Subcutaneous adipose tissue (tissue), 4 donors: ENCODE measurements around the gene MCM3. TPM values are rescaled to one million over a fixed set of nuclear protein-coding genes. Genes with fewer than 3 reads are reported as not detected.

Experiments
- total RNA-seq, 4 donors: library from RNA; depleted of rRNA; stranded (reverse); fragments of >200 nt; gene quantifications; one replicate each; pipeline ENCODE4 v1.1.0, GENCODE V29; 2016
- TF ChIP-seq, protein P1 (sequence below): fragments of 450-650 bp; IDR thresholded peaks from one replicate; pipeline ENCODE4 v1.5.1; 2016; ENCODE audit warnings: low read depth, mild to moderate bottlenecking, control low read depth, antibody characterized with exemption, moderate library complexity

The MCM3 gene
- total RNA-seq, 4 donors from 2014 or later, result 22.9 to 30.9 (median 27.6) TPM

DNA sequence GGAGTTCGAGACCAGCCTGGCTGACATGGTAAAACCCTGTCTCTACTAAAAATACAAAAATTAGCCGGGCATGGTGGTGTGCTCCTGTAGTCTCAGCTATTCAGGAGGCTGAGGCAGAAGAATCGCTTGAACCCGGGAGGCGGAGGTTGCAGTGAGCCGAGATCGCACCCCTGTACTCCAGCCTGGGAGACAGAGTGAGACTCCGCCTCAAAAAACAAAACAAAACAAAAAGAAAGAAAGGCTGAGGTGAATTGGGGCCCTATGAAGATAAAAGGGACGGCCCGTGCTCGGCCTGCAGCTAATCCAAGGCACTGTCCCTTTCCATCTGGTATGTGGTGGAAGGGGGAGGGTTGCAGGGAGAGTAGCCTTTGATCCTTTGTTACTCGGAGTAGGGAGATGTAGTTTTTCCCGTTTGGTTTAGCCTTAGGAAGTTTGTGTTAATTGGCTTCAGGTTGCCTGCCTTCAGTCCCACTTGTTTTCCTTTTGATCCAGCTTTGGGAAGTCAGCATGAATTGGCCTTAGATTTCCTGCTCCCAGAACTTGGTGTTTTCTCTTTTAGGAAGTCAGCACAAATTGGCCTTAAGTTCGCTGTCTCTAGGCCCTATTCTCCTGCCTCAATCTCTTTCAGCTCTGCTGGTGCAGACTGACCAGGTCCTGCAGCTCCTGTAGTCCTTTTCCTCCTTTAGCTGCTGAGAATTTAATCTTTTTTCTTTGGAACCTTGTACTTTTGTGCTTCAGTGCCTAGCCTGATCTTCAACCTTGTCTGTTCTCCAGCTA lies 41.3 kb upstream of the MCM3 start:
- TF ChIP-seq, protein P1, sequence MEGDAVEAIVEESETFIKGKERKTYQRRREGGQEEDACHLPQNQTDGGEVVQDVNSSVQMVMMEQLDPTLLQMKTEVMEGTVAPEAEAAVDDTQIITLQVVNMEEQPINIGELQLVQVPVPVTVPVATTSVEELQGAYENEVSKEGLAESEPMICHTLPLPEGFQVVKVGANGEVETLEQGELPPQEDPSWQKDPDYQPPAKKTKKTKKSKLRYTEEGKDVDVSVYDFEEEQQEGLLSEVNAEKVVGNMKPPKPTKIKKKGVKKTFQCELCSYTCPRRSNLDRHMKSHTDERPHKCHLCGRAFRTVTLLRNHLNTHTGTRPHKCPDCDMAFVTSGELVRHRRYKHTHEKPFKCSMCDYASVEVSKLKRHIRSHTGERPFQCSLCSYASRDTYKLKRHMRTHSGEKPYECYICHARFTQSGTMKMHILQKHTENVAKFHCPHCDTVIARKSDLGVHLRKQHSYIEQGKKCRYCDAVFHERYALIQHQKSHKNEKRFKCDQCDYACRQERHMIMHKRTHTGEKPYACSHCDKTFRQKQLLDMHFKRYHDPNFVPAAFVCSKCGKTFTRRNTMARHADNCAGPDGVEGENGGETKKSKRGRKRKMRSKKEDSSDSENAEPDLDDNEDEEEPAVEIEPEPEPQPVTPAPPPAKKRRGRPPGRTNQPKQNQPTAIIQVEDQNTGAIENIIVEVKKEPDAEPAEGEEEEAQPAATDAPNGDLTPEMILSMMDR, result no peak

DNA sequence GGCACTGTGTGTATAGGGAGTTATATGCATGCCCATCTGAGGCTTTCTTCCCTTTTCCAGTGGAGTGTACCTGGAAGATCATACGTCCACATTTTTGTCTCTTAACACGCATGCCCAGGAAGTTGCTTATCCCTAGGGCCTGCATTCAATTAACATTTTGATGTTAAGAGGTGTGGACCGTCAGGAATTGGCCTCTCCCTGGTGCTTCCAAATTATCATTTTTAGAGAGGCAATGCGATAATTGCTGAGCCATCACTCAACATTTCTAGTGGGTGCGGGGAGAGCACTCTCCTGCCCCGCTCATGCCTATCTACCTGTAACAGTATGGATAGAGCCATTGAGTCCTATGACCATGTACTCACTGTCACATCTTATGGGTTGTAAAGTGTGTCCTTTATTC lies 39.6 kb upstream of the MCM3 start:
- TF ChIP-seq, protein P1, result no peak

DNA sequence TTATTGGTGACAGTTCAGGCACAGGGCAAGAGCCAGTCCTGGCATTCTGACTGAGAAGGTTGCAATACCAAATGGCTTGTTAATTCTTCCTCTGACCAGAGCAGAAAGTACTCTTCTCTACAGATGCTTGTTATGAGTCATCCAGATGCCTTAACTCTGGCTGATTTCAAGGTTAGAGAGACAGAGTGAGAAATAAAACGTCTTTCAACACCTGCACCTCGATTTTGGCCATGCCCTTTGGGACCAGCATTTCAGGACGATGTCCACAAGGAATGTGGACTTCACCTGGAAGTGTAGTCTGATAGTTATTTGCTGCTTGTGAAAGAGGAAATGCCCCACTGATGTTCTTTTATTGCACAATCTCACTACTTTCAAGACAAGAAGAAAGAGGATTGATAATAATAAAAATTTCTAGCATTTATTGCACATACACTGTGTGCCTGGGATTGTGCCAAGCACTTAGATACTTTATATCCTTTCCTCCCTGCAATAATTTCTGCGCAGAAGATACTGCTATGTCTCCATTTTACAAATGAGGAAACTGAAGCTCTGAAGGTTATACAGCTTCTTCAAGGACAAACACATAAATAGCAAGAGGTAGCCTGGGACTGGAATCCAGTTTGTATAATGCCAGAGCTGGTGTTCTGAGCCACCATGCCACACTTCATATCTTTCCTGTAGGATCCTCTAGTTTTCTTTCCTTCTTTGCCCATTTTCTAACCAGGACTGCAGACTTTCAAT lies 33.5 kb upstream of the MCM3 start:
- TF ChIP-seq, protein P1, result no peak

DNA sequence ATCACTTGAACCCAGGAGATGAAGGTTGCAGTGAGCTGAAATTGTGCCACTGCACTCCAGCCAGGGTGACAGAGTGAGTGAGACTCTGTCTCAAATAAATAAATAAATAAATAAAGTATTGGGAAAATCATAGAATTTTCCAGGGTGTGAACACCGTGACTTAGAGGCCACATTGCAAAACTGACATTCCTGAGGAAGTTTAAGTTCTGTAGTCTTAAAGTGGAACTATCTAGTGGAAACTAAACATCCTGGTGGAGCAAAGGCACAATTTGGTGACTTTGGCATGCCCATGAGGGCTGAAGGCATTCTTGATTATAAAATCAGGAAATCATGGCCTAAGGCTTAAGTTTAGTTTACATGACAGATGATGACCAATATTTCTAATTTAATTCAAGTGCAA lies 32.7 kb upstream of the MCM3 start:
- TF ChIP-seq, protein P1, result no peak

DNA sequence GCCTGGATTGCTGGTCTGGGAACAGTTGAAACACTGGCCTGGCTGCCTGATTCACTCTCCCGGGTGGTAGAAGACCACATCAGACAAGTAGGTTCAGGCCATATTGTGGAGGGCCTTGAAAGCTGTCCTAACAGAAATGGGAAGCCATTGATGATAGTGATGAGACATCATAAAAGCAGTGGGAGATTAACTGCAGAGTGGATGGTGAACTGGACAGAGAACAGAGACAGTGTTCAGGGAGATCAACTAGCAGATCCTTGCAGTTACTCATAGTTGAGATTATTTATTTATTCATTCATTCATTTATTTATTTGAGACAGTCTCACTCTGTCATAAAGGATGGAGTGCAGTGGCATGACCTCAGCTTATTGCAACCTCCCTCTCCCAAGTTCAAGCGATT lies 30.2 kb upstream of the MCM3 start:
- TF ChIP-seq, protein P1, result no peak

DNA sequence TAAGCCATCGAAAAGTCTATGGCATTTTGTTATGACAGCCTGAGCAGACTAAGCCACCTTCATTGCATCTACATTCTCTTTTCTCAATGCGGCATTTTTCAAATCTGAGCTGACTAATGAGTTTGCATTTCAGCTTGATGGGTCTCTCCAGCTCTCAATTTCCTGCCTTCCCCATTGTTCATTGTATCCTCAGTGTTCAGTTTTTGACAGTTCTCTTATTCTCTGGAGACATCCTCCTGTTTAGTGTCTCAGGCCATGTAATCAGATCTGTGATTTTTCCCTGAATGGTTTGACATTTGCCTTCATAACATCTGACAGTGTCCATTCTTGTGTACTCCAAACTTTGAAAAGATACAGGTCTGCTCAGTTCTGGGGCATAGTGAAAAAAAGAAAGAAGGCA lies 27.9 kb upstream of the MCM3 start:
- TF ChIP-seq, protein P1, result no peak

DNA sequence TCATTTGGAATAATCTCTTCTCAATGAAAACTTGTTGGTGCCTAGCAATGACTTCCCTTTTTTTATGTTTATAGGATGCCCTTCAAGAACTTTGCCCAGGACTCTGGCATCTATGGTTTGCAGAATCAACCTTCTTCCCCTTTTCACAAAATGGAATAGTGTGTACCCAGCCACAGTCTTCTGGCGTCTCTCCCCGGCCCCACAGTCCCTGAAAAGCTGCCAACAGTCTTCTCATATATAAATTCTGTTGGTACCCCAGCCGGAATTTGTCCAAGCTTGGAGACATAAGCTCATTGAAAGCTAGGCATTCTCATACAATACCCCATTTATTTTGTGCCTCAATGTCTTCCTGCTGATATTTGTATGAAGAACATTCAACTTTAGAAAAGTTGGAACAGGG lies 26.4 kb upstream of the MCM3 start:
- TF ChIP-seq, protein P1, result no peak
